ENCODE results near the gene ARHGEF17.

ARHGEF17 gene

GRCh38 chr11:73316422-73316821 is 8.3 kb downstream of the ARHGEF17 start:
- DNase-seq: no peak

- DNase-seq: no peak
Observed at GRCh38 chr11:73317373-73317772, 9.3 kb downstream of the ARHGEF17 start.

GRCh38 chr11:73317803-73318202 is 9.7 kb downstream of the ARHGEF17 start:
- DNase-seq: no peak

GRCh38 chr11:73318501-73319011 is 10.5 kb downstream of the ARHGEF17 start:
- DNase-seq: no peak

- no peak for DNase-seq
Observed at GRCh38 chr11:73320763-73321603, 12.9 kb downstream of the ARHGEF17 start.

- peak; percentile 51 for DNase-seq
Observed at GRCh38 chr11:73321604-73322381, 13.7 kb downstream of the ARHGEF17 start.

- DNase-seq: peak; percentile 37
Observed at GRCh38 chr11:73322382-73323306, 14.6 kb downstream of the ARHGEF17 start.

- DNase-seq: no peak
Observed at GRCh38 chr11:73323464-73323863, 15.4 kb downstream of the ARHGEF17 start.

GRCh38 chr11:73324116-73324515 is 16.0 kb downstream of the ARHGEF17 start:
- no peak for DNase-seq

- DNase-seq: no peak
Observed at GRCh38 chr11:73324665-73325035, 16.6 kb downstream of the ARHGEF17 start.

- no peak for DNase-seq
Observed at GRCh38 chr11:73325036-73325981, 17.2 kb downstream of the ARHGEF17 start.

- DNase-seq: no peak
Observed at GRCh38 chr11:73326929-73327811, 19.1 kb downstream of the ARHGEF17 start.

- no peak for DNase-seq
Observed at GRCh38 chr11:73327812-73328364, 19.8 kb downstream of the ARHGEF17 start.

GRCh38 chr11:73330569-73331093 is 22.6 kb downstream of the ARHGEF17 start:
- no peak for DNase-seq

GRCh38 chr11:73331138-73331916 is 23.3 kb downstream of the ARHGEF17 start:
- no peak for DNase-seq

- no peak for DNase-seq
Observed at GRCh38 chr11:73333173-73333572, 25.1 kb downstream of the ARHGEF17 start.

- no peak for DNase-seq
Observed at GRCh38 chr11:73333640-73334383, 25.7 kb downstream of the ARHGEF17 start.
